ENCODE measurements around the gene REG1B. TPM values are rescaled to one million over a fixed set of nuclear protein-coding genes. Genes with fewer than 3 reads are reported as not detected.

The REG1B gene
- 10 to 100 TPM in 1 of 7 donors, 1 to 10 TPM in 2, not detected in 4; 1.7 to 10.5 (median 8.1) TPM for total RNA-seq
- polyA plus RNA-seq = not detected
- long read RNA-seq, donor 1 = 0 reads
- long read RNA-seq, donor 2 = 0 reads
- long read RNA-seq, donor 3 = 0 reads

GRCh38 chr2:79087785-79088364 is at the start of gene REG1B:
REG1B (minus strand) TSS chr2:79087993; CDS start chr2:79087612, 381 bp downstream.
- 62 to 84% (median 69%) methylated on average over 2 of the region's 2 CpGs for WGBS, 3 donors
- Histone ChIP-seq H3K27me3 (no peaks in the 10 kb centered on the region), H3K27ac (no peak within 1 kb of the TSS), H3K4me3 (no peak within 1 kb of the TSS), H3K4me1 (ENCODE audit: insufficient read depth) (no peaks in the 10 kb centered on the region), H3K36me3 (no peaks in the 10 kb centered on the region), H3K9me3 (no peaks in the 10 kb centered on the region)
- no peak for DNase-seq
- TF ChIP-seq CTCF (IDR thresholded peaks at IDR 0.05) (no peak), POLR2A (IDR thresholded peaks at IDR 0.05) (no peak), EP300 (IDR thresholded peaks at IDR 0.05) (no peak)
- intact Hi-C loops (cut with DNase I) = no loop called here

- no peaks in the 10 kb centered on the region for H3K9me3 ChIP-seq
- DNase-seq = no peak
- no peak overlapping the region for H3K27ac ChIP-seq
- no peaks in the 10 kb centered on the region for H3K27me3 ChIP-seq
- intact Hi-C loops (cut with DNase I) = no loop called here
- no peaks in the 10 kb centered on the region for H3K36me3 ChIP-seq
- H3K4me1 ChIP-seq (ENCODE audit: insufficient read depth) = no peaks in the 10 kb centered on the region
- 80 to 90% (median 84%) methylated on average over 4 of the region's 4 CpGs for WGBS, 3 donors
- H3K4me3 ChIP-seq = no peak overlapping the region
- no peak for TF ChIP-seq POLR2A (IDR thresholded peaks at IDR 0.05)
- no peak for TF ChIP-seq EP300 (IDR thresholded peaks at IDR 0.05)
- no peak for TF ChIP-seq CTCF (IDR thresholded peaks at IDR 0.05)
Observed at GRCh38 chr2:79131687-79132086, 43.9 kb upstream of the REG1B start.

GRCh38 chr2:79129804-79130203 is 42.0 kb upstream of the REG1B start:
- Histone ChIP-seq H3K4me3 (no peak overlapping the region), H3K9me3 (no peaks in the 10 kb centered on the region), H3K4me1 (ENCODE audit: insufficient read depth) (no peaks in the 10 kb centered on the region), H3K27me3 (no peaks in the 10 kb centered on the region), H3K27ac (no peak overlapping the region), H3K36me3 (no peaks in the 10 kb centered on the region)
- intact Hi-C loops (cut with DNase I) = no loop called here
- TF ChIP-seq CTCF (IDR thresholded peaks at IDR 0.05) (no peak), EP300 (IDR thresholded peaks at IDR 0.05) (no peak), POLR2A (IDR thresholded peaks at IDR 0.05) (no peak)
- DNase-seq = no peak

- TF ChIP-seq POLR2A (IDR thresholded peaks at IDR 0.05) (no peak), EP300 (IDR thresholded peaks at IDR 0.05) (no peak), CTCF (IDR thresholded peaks at IDR 0.05) (no peak)
- no peak overlapping the region for H3K4me3 ChIP-seq
- H3K27ac ChIP-seq = no peak overlapping the region
- no peak for DNase-seq
- 75 to 82% (median 78%) methylated on average over 6 of the region's 6 CpGs for WGBS, 3 donors
- H3K4me1 ChIP-seq (ENCODE audit: insufficient read depth) = no peaks in the 10 kb centered on the region
- no peaks in the 10 kb centered on the region for H3K9me3 ChIP-seq
- intact Hi-C loops (cut with DNase I) = no loop called here
- H3K36me3 ChIP-seq = no peaks in the 10 kb centered on the region
- H3K27me3 ChIP-seq = no peaks in the 10 kb centered on the region
Observed at GRCh38 chr2:79129260-79129659, 41.5 kb upstream of the REG1B start.

All from ovary (tissue), 10 donors.